Endothelial cell of umbilical vein (primary cell): ENCODE measurements around the gene ZNF619. TPM values are rescaled to one million over a fixed set of nuclear protein-coding genes. Genes with fewer than 3 reads are reported as not detected.

ENCODE experiments used
- BruUV-seq: library from RNA; stranded (reverse); fragments of 400-500 nt; replicated peaks from 2 replicates; lab custom pipeline; 2021; lab: Mats Ljungman, UMichigan
- CTCF ChIA-PET: fragments of 300-600, 350-600 bp; sonication (Branson Sonifier 250); formaldehyde crosslinking; loops from one replicate; lab custom pipeline; 2021; ENCODE audit warnings: antibody characterized with exemption, inconsistent platforms; lab: Charles Lee
- POLR2A ChIA-PET: fragments of 300-600, 350-600 bp; sonication (Branson Sonifier 250); formaldehyde crosslinking; loops from one replicate; lab custom pipeline; 2021; ENCODE audit warnings: antibody characterized with exemption, inconsistent platforms; lab: Charles Lee
- DNase-seq: peaks from one replicate; pipeline ENCODE4 v3.0.0-alpha.2; 2011; ENCODE audit warnings: low read depth, low spot score
- FAIRE-seq: peaks from 2 replicates; lab custom pipeline; 2011; peaks lifted over from hg19 to GRCh38; lab: Jason Lieb, UNC
- H2AFZ ChIP-seq: 2 replicates; pipeline ENCODE4 v1.6.0; 2012; ENCODE audit warnings: low read depth, low read length, control low read depth, inconsistent platforms
- H3K27ac ChIP-seq: 2 replicates; pipeline ENCODE4 v1.5.1; 2011; ENCODE audit warnings: low read depth, mild to moderate bottlenecking, control low read depth, low read length, moderate library complexity; ENCODE audit not compliant: insufficient read depth
- H3K27me3 ChIP-seq, 2 experiments: 2 replicates each; pipeline versions ENCODE4 v1.6.0 to v1.6.1; 2011; ENCODE audit warnings: low read length in 2 of 2, mixed read lengths in 1 of 2; ENCODE audit not compliant: control insufficient read depth in 2 of 2, insufficient read depth in 2 of 2
- H3K36me3 ChIP-seq, 2 experiments: 2 replicates in 1 of 2; 3 replicates in 1 of 2; pipeline ENCODE4 v1.5.1; 2011; ENCODE audit warnings: low read length in 2 of 2, mild to moderate bottlenecking in 1 of 2, moderate library complexity in 1 of 2; ENCODE audit not compliant: control insufficient read depth in 2 of 2, insufficient read depth in 2 of 2; ENCODE audit errors: extremely low read depth in 1 of 2
- H3K4me1 ChIP-seq: 3 replicates; pipeline ENCODE4 v1.5.1; 2011; ENCODE audit warnings: mild to moderate bottlenecking, low read length; ENCODE audit not compliant: control insufficient read depth, insufficient read depth; ENCODE audit errors: extremely low read depth
- H3K4me2 ChIP-seq: 2 replicates; pipeline ENCODE4 v1.6.1; 2011; ENCODE audit warnings: low read length, control low read depth, mixed read lengths; ENCODE audit not compliant: insufficient read depth
- H3K4me3 ChIP-seq, 3 experiments: fragments of 200-600 bp in 1 of 3; sonication (generic), shearing (Covaris generic) in 1 of 3; replicated peaks in 1 of 3; 2 replicates each; pipeline ENCODE4 v1.5.1; 2011 to 2016; ENCODE audit warnings: control low read depth in 3 of 3, low read length in 3 of 3, mild to moderate bottlenecking in 2 of 3, inconsistent platforms in 1 of 3, low read depth in 1 of 3, moderate library complexity in 1 of 3; ENCODE audit not compliant: insufficient read depth in 1 of 3
- H3K79me2 ChIP-seq: 2 replicates; pipeline ENCODE4 v1.6.0; 2012; ENCODE audit warnings: low read length, inconsistent platforms; ENCODE audit not compliant: control insufficient read depth, insufficient read depth
- H3K9ac ChIP-seq: replicated peaks from 2 replicates; pipeline ENCODE3; 2011; ENCODE audit warnings: low read length, control low read depth; ENCODE audit not compliant: insufficient read depth; ENCODE audit errors: extremely low read depth
- H3K9me1 ChIP-seq: replicated peaks from 3 replicates; pipeline ENCODE4 v1.6.0; 2011; ENCODE audit warnings: mild to moderate bottlenecking, low read length; ENCODE audit not compliant: control insufficient read depth, insufficient read depth; ENCODE audit errors: extremely low read depth
- H3K9me3 ChIP-seq: replicated peaks from 2 replicates; pipeline ENCODE4 v1.5.1; 2012; ENCODE audit warnings: low read length, inconsistent platforms; ENCODE audit not compliant: control insufficient read depth, insufficient read depth
- H4K20me1 ChIP-seq: replicated peaks from 2 replicates; pipeline ENCODE3; 2011; ENCODE audit warnings: mild to moderate bottlenecking, low read length; ENCODE audit not compliant: control insufficient read depth, insufficient read depth; ENCODE audit errors: extremely low read depth
- CTCF ChIP-seq, 2 donors: IDR thresholded peaks; 1 replicate in 1 of 2; 2 replicates in 1 of 2; pipeline ENCODE4 v1.5.1; 2011; ENCODE audit warnings: low read length in 2 of 2, mild to moderate bottlenecking in 2 of 2, moderate library complexity in 2 of 2, control low read depth in 1 of 2, inconsistent platforms in 1 of 2, low read depth in 1 of 2; ENCODE audit not compliant: insufficient read depth in 1 of 2; ENCODE audit errors: extremely low read depth in 1 of 2
- EZH2 ChIP-seq: IDR thresholded peaks from 2 replicates; pipeline ENCODE4 v1.6.1; 2012; ENCODE audit warnings: borderline replicate concordance, low read depth, mild to moderate bottlenecking, moderate library complexity, low read length, inconsistent platforms; ENCODE audit not compliant: severe bottlenecking
- FOS ChIP-seq: IDR thresholded peaks from 2 replicates; pipeline ENCODE4 v1.6.1; 2011; ENCODE audit warnings: mild to moderate bottlenecking, low read length, moderate library complexity, borderline replicate concordance; ENCODE audit not compliant: insufficient read depth
- GATA2 ChIP-seq: IDR thresholded peaks from 2 replicates; pipeline ENCODE4 v1.7.0; 2011; ENCODE audit warnings: low read depth, mild to moderate bottlenecking, moderate library complexity, mixed read lengths, low read length; ENCODE audit not compliant: insufficient read length, insufficient read depth
- JUN ChIP-seq: IDR thresholded peaks from 2 replicates; pipeline ENCODE4 v1.6.1; 2011; ENCODE audit warnings: borderline replicate concordance, low read depth; ENCODE audit not compliant: insufficient read length, insufficient read depth
- MAX ChIP-seq: IDR thresholded peaks from 2 replicates; pipeline ENCODE4 v1.6.1; 2011; ENCODE audit not compliant: insufficient read depth, insufficient read length
- MYC ChIP-seq: IDR thresholded peaks from one replicate; pipeline ENCODE4 v1.6.1; 2011; ENCODE audit warnings: mild to moderate bottlenecking, low read depth, low read length
- POLR2A ChIP-seq: IDR thresholded peaks from 2 replicates; pipeline ENCODE4 v1.6.1; 2012; ENCODE audit warnings: low read depth, mild to moderate bottlenecking, control low read depth, low read length
- POLR2AphosphoS5 ChIP-seq: IDR thresholded peaks from 2 replicates; pipeline ENCODE4 v1.6.1; 2012; ENCODE audit warnings: low read depth, mild to moderate bottlenecking, control low read depth, low read length, moderate library complexity; ENCODE audit not compliant: insufficient read depth
- dilution Hi-C: fragments of 300-500 bp; cut with MboI; formaldehyde crosslinking; loops from one replicate; pipeline ENCODE4 v1.15.0; 2019; ENCODE audit warnings: low sequenced_read_pairs; ENCODE audit not compliant: extremely low pct_ligation_motif_present
- intact Hi-C: fragments of 100-400 bp; cut with micrococcal nuclease; formaldehyde crosslinking; loops from one replicate; pipeline ENCODE4 v1.10.0; 2022
- polyA plus RNA-seq, 4 experiments: library from polyadenylated mRNA; depleted of rRNA in 3 of 4; stranded (reverse) in 3 of 4; unstranded in 1 of 4; fragments of >200 nt; gene quantifications; 2 replicates each; pipeline versions ENCODE4 v1.2.1 to v1.2.3, GENCODE V29; 2011 to 2012; ENCODE audit warnings: missing spikeins in 1 of 4
- total RNA-seq: library from RNA; stranded (reverse); gene quantifications from 2 replicates; pipeline ENCODE4 v1.2.3, GENCODE V29; 2021

Gene ZNF619
- total and polyA plus RNA-seq, 2 donors (not counting 3 experiments of a cell fraction or from before 2014, with no cell fraction given) = 2.3 to 7.2 TPM

- TF ChIP-seq MAX (no peak), POLR2AphosphoS5 (no peak), JUN (no peak), EZH2 (no peak), POLR2A (no peak), GATA2 (no peak), MYC (no peak), CTCF (IDR thresholded peaks at IDR 0.05; ENCODE audit: extremely low read depth in 1 of 2, insufficient read depth in 1 of 2, low read depth in 1 of 2, low read length in 2 of 2) (no peak), FOS (no peak)
- H2AFZ ChIP-seq = no peak overlapping the region
- no TSS peak for BruUV-seq
- H3K9ac ChIP-seq = no peak overlapping the region
- dilution Hi-C loops (no loop called here), intact Hi-C loops (no loop called here)
- DNase-seq (no peak), FAIRE-seq (no peak)
- POLR2A ChIA-PET = no interaction called here
- H3K79me2 ChIP-seq = no peaks in the 10 kb centered on the region
- no peaks in the 10 kb centered on the region for H3K9me3 ChIP-seq
- H3K27ac ChIP-seq = no peak overlapping the region
- no peaks in the 10 kb centered on the region for H4K20me1 ChIP-seq
- H3K4me1 ChIP-seq = no peaks in the 10 kb centered on the region
- no peak overlapping the region for H3K4me3 ChIP-seq
- no peaks in the 10 kb centered on the region for H3K9me1 ChIP-seq
- CTCF ChIA-PET = no interaction called here
- H3K36me3 ChIP-seq = no peaks in the 10 kb centered on the region
- no peak overlapping the region for H3K4me2 ChIP-seq
- no peaks in the 10 kb centered on the region for H3K27me3 ChIP-seq
Measured at GRCh38 chr3:40432793-40433192, 44.1 kb upstream of the ZNF619 start.
